Esophagus muscularis mucosa (tissue), 3 donors: ENCODE results near the gene DCAF11.

Experiments
- POLR2A ChIP-seq: fragments of 450-650 bp; IDR thresholded peaks from one replicate; pipeline ENCODE4 v1.6.1; 2017; ENCODE audit warnings: antibody characterized with exemption, moderate library complexity, mild to moderate bottlenecking, low read depth
- POLR2AphosphoS5 ChIP-seq, 2 donors: sonication (generic); formaldehyde crosslinking; IDR thresholded peaks; one replicate each; pipeline ENCODE4 v1.6.1; 2017; ENCODE audit warnings: antibody characterized with exemption in 2 of 2
- TF ChIP-seq, protein P1 (sequence below), 3 experiments: fragments of 200-600 bp in 2 of 3; fragments of 450-650 bp in 1 of 3; sonication (generic) in 2 of 3; IDR thresholded peaks; one replicate each; pipeline ENCODE4 v1.5.1; 2017 to 2019; ENCODE audit warnings: antibody characterized with exemption in 3 of 3, mild to moderate bottlenecking in 2 of 3, moderate library complexity in 1 of 3

DNA sequence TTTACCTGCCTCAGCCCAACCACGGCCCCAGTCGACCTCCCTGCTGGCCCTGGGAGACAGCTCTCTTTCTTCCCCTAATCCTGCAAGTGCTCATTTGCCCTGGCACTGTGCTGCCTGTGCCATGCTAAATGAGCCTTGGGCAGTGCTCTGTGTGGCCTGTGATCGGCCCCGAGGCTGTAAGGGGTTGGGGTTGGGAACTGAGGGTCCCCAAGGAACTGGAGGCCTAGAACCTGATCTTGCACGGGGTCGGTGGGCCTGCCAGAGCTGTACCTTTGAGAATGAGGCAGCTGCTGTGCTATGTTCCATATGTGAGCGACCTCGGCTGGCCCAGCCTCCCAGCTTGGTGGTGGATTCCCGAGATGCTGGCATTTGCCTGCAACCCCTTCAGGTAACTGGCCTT, 35.5 kb downstream of the DCAF11 start:
- TF ChIP-seq, protein P1, sequence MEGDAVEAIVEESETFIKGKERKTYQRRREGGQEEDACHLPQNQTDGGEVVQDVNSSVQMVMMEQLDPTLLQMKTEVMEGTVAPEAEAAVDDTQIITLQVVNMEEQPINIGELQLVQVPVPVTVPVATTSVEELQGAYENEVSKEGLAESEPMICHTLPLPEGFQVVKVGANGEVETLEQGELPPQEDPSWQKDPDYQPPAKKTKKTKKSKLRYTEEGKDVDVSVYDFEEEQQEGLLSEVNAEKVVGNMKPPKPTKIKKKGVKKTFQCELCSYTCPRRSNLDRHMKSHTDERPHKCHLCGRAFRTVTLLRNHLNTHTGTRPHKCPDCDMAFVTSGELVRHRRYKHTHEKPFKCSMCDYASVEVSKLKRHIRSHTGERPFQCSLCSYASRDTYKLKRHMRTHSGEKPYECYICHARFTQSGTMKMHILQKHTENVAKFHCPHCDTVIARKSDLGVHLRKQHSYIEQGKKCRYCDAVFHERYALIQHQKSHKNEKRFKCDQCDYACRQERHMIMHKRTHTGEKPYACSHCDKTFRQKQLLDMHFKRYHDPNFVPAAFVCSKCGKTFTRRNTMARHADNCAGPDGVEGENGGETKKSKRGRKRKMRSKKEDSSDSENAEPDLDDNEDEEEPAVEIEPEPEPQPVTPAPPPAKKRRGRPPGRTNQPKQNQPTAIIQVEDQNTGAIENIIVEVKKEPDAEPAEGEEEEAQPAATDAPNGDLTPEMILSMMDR (IDR thresholded peaks at IDR 0.05) = no peak
- no peak for TF ChIP-seq POLR2A
- no peak for TF ChIP-seq POLR2AphosphoS5 (IDR thresholded peaks at IDR 0.05)
